Measurements from ENCODE around the gene GPR15LG.
"Not testable (repeated sequence)": the region's sequence is repeated elsewhere in the genome, so short reads cannot be mapped to it uniquely, and the experiment has no call there.

The GPR15LG gene

GRCh38 chr10:84173501-84173929 lies at the start of gene GPR15LG:
GPR15LG (plus strand) TSS chr10:84173801; CDS start chr10:84173852, 51 bp downstream.
- Histone ChIP-seq H3K36me3 (ENCODE audit: control insufficient read depth in 1 of 2, insufficient read depth in 2 of 2, low read length in 2 of 2) (no peaks in the 10 kb centered on the region), H3K27me3 (ENCODE audit: control insufficient read depth in 1 of 2, insufficient read depth in 2 of 2, low read length in 2 of 2) (no peaks in the 10 kb centered on the region), H3K9ac (ENCODE audit: low read depth in 1 of 2, low read length in 2 of 2) (no peak within 1 kb of the TSS), H3K9me3 (ENCODE audit: control insufficient read depth in 1 of 2, low read length in 2 of 2) (no peaks in the 10 kb centered on the region), H3K27ac (ENCODE audit: low read depth, low read length) (no peak within 1 kb of the TSS), H3K4me3 (ENCODE audit: low read depth in 1 of 2, low read length in 2 of 2) (no peak within 1 kb of the TSS), H3K4me1 (ENCODE audit: control insufficient read depth in 1 of 2, insufficient read depth in 2 of 2, low read length in 2 of 2) (no peaks in the 10 kb centered on the region)

- not testable (repeated sequence) for H3K9ac ChIP-seq (ENCODE audit: low read depth in 1 of 2, low read length in 2 of 2); H3K27me3 ChIP-seq (ENCODE audit: control insufficient read depth in 1 of 2, insufficient read depth in 2 of 2, low read length in 2 of 2); H3K36me3 ChIP-seq (ENCODE audit: control insufficient read depth in 1 of 2, insufficient read depth in 2 of 2, low read length in 2 of 2); H3K4me3 ChIP-seq (ENCODE audit: low read depth in 1 of 2, low read length in 2 of 2); H3K4me1 ChIP-seq (ENCODE audit: control insufficient read depth in 1 of 2, insufficient read depth in 2 of 2, low read length in 2 of 2); H3K27ac ChIP-seq (ENCODE audit: low read depth, low read length)
- peaks cover 16 to 17% of the 10 kb centered on the region in 2 donors for H3K9me3 ChIP-seq (ENCODE audit: control insufficient read depth in 1 of 2, low read length in 2 of 2)
These were observed 47.5 kb upstream of the GPR15LG start for GRCh38 chr10:84125910-84126784.

- no peak overlapping the region for H3K9ac ChIP-seq (ENCODE audit: low read depth in 1 of 2, low read length in 2 of 2)
- H3K4me1 ChIP-seq (ENCODE audit: control insufficient read depth in 1 of 2, insufficient read depth in 2 of 2, low read length in 2 of 2) = no peaks in the 10 kb centered on the region
- peaks cover 16 to 17% of the 10 kb centered on the region in 2 donors for H3K9me3 ChIP-seq (ENCODE audit: control insufficient read depth in 1 of 2, low read length in 2 of 2)
- no peak overlapping the region for H3K4me3 ChIP-seq (ENCODE audit: low read depth in 1 of 2, low read length in 2 of 2)
- no peak overlapping the region for H3K27ac ChIP-seq (ENCODE audit: low read depth, low read length)
- no peaks in the 10 kb centered on the region for H3K27me3 ChIP-seq (ENCODE audit: control insufficient read depth in 1 of 2, insufficient read depth in 2 of 2, low read length in 2 of 2)
- H3K36me3 ChIP-seq (ENCODE audit: control insufficient read depth in 1 of 2, insufficient read depth in 2 of 2, low read length in 2 of 2) = no peaks in the 10 kb centered on the region
These were observed 46.8 kb upstream of the GPR15LG start for GRCh38 chr10:84126785-84127167.

- Histone ChIP-seq H3K36me3 (ENCODE audit: control insufficient read depth in 1 of 2, insufficient read depth in 2 of 2, low read length in 2 of 2) (no peaks in the 10 kb centered on the region), H3K4me1 (ENCODE audit: control insufficient read depth in 1 of 2, insufficient read depth in 2 of 2, low read length in 2 of 2) (peaks cover 18 to 22% of the 10 kb centered on the region in 2 donors), H3K27ac (ENCODE audit: low read depth, low read length) (no peak overlapping the region), H3K9me3 (ENCODE audit: control insufficient read depth in 1 of 2, low read length in 2 of 2) (no peaks in the 10 kb centered on the region), H3K27me3 (ENCODE audit: control insufficient read depth in 1 of 2, insufficient read depth in 2 of 2, low read length in 2 of 2) (no peaks in the 10 kb centered on the region), H3K4me3 (ENCODE audit: low read depth in 1 of 2, low read length in 2 of 2) (no peak overlapping the region), H3K9ac (ENCODE audit: low read depth in 1 of 2, low read length in 2 of 2) (no peak overlapping the region)
These were observed 37.8 kb upstream of the GPR15LG start for GRCh38 chr10:84135836-84136235.

GRCh38 chr10:84137811-84138210 lies 35.8 kb upstream of the GPR15LG start:
- H3K4me1 ChIP-seq (ENCODE audit: control insufficient read depth in 1 of 2, insufficient read depth in 2 of 2, low read length in 2 of 2) = peaks cover 25 to 26% of the 10 kb centered on the region in 2 donors
- H3K36me3 ChIP-seq (ENCODE audit: control insufficient read depth in 1 of 2, insufficient read depth in 2 of 2, low read length in 2 of 2) = peaks cover 0 to 8% of the 10 kb centered on the region in 2 donors
- no peaks in the 10 kb centered on the region for H3K27me3 ChIP-seq (ENCODE audit: control insufficient read depth in 1 of 2, insufficient read depth in 2 of 2, low read length in 2 of 2)
- H3K9ac ChIP-seq (ENCODE audit: low read depth in 1 of 2, low read length in 2 of 2) = peak overlapping the region in 1 of 2 donors; percentile 7
- H3K4me3 ChIP-seq (ENCODE audit: low read depth in 1 of 2, low read length in 2 of 2) = no peak overlapping the region
- H3K27ac ChIP-seq (ENCODE audit: low read depth, low read length) = no peak overlapping the region
- no peaks in the 10 kb centered on the region for H3K9me3 ChIP-seq (ENCODE audit: control insufficient read depth in 1 of 2, low read length in 2 of 2)

GRCh38 chr10:84138478-84139125 lies 35.0 kb upstream of the GPR15LG start:
- H3K27me3 ChIP-seq (ENCODE audit: control insufficient read depth in 1 of 2, insufficient read depth in 2 of 2, low read length in 2 of 2) = no peaks in the 10 kb centered on the region

GRCh38 chr10:84139126-84140035 lies 34.2 kb upstream of the GPR15LG start, which contains the start of gene GHITM:
GHITM (plus strand) TSS chr10:84139509; CDS start chr10:84141501, 1,992 bp downstream.
- peaks cover 6 to 23% of the 10 kb centered on the region in 2 donors for H3K36me3 ChIP-seq (ENCODE audit: control insufficient read depth in 1 of 2, insufficient read depth in 2 of 2, low read length in 2 of 2)
- no peaks in the 10 kb centered on the region for H3K9me3 ChIP-seq (ENCODE audit: control insufficient read depth in 1 of 2, low read length in 2 of 2)
- H3K4me3 ChIP-seq (ENCODE audit: low read depth in 1 of 2, low read length in 2 of 2) = peak within 1 kb of the TSS; percentile 88 to 98
- H3K4me1 ChIP-seq (ENCODE audit: control insufficient read depth in 1 of 2, insufficient read depth in 2 of 2, low read length in 2 of 2) = peaks cover 25 to 26% of the 10 kb centered on the region in 2 donors
- H3K27me3 ChIP-seq (ENCODE audit: control insufficient read depth in 1 of 2, insufficient read depth in 2 of 2, low read length in 2 of 2) = no peaks in the 10 kb centered on the region
- H3K27ac ChIP-seq (ENCODE audit: low read depth, low read length) = peak within 1 kb of the TSS; percentile 95
- peak within 1 kb of the TSS; percentile 91 to 97 for H3K9ac ChIP-seq (ENCODE audit: low read depth in 1 of 2, low read length in 2 of 2)

More at GRCh38 chr10:84138478-84139125, 35.0 kb upstream of the GPR15LG start:
- Histone ChIP-seq H3K27ac (ENCODE audit: low read depth, low read length) (peak overlapping the region; percentile 58), H3K4me3 (ENCODE audit: low read depth in 1 of 2, low read length in 2 of 2) (peak overlapping the region; percentile 76 to 88), H3K9ac (ENCODE audit: low read depth in 1 of 2, low read length in 2 of 2) (peak overlapping the region; percentile 69 to 81), H3K9me3 (ENCODE audit: control insufficient read depth in 1 of 2, low read length in 2 of 2) (no peaks in the 10 kb centered on the region), H3K4me1 (ENCODE audit: control insufficient read depth in 1 of 2, insufficient read depth in 2 of 2, low read length in 2 of 2) (peaks cover 25 to 26% of the 10 kb centered on the region in 2 donors), H3K36me3 (ENCODE audit: control insufficient read depth in 1 of 2, insufficient read depth in 2 of 2, low read length in 2 of 2) (peaks cover 6 to 16% of the 10 kb centered on the region in 2 donors)

GRCh38 chr10:84140036-84140379 lies 33.6 kb upstream of the GPR15LG start:
- peak overlapping the region; percentile 88 to 98 for H3K4me3 ChIP-seq (ENCODE audit: low read depth in 1 of 2, low read length in 2 of 2)
- peak overlapping the region; percentile 91 to 97 for H3K9ac ChIP-seq (ENCODE audit: low read depth in 1 of 2, low read length in 2 of 2)
- H3K27ac ChIP-seq (ENCODE audit: low read depth, low read length) = peak overlapping the region; percentile 95
- peaks cover 25 to 26% of the 10 kb centered on the region in 2 donors for H3K4me1 ChIP-seq (ENCODE audit: control insufficient read depth in 1 of 2, insufficient read depth in 2 of 2, low read length in 2 of 2)
- no peaks in the 10 kb centered on the region for H3K9me3 ChIP-seq (ENCODE audit: control insufficient read depth in 1 of 2, low read length in 2 of 2)
- H3K36me3 ChIP-seq (ENCODE audit: control insufficient read depth in 1 of 2, insufficient read depth in 2 of 2, low read length in 2 of 2) = peaks cover 10 to 29% of the 10 kb centered on the region in 2 donors
- no peaks in the 10 kb centered on the region for H3K27me3 ChIP-seq (ENCODE audit: control insufficient read depth in 1 of 2, insufficient read depth in 2 of 2, low read length in 2 of 2)

- Histone ChIP-seq H3K9ac (ENCODE audit: low read depth in 1 of 2, low read length in 2 of 2) (no peak overlapping the region), H3K9me3 (ENCODE audit: control insufficient read depth in 1 of 2, low read length in 2 of 2) (no peaks in the 10 kb centered on the region)
These were observed 26.3 kb upstream of the GPR15LG start for GRCh38 chr10:84147347-84147746.

More at GRCh38 chr10:84147347-84147746, 26.3 kb upstream of the GPR15LG start:
- Histone ChIP-seq H3K36me3 (ENCODE audit: control insufficient read depth in 1 of 2, insufficient read depth in 2 of 2, low read length in 2 of 2) (peaks cover 43 to 87% of the 10 kb centered on the region in 2 donors), H3K27ac (ENCODE audit: low read depth, low read length) (no peak overlapping the region), H3K4me3 (ENCODE audit: low read depth in 1 of 2, low read length in 2 of 2) (no peak overlapping the region), H3K4me1 (ENCODE audit: control insufficient read depth in 1 of 2, insufficient read depth in 2 of 2, low read length in 2 of 2) (no peaks in the 10 kb centered on the region), H3K27me3 (ENCODE audit: control insufficient read depth in 1 of 2, insufficient read depth in 2 of 2, low read length in 2 of 2) (no peaks in the 10 kb centered on the region)
